ENCODE measurements around the gene MBOAT1.

DNA sequence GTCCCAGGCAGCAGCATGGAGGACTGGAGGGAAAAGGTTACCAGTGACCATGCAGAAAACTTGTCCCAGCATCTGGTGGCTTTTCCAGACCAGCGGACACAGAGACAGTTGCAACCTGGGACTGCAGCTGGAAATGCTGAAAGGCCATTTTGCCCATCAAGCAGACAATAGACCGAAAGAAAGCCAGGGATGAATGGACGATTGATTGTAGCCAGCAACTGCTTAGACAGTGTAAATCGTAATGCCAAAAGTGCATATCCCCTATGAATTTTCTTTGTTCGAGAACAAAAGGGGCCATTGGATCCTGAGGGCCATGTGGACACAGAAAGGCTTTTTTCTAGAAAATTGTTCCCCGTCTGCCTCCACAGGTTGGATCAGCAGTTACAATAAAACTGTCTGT, 115.7 kb downstream of the MBOAT1 start:
- TF ChIP-seq, protein P1, sequence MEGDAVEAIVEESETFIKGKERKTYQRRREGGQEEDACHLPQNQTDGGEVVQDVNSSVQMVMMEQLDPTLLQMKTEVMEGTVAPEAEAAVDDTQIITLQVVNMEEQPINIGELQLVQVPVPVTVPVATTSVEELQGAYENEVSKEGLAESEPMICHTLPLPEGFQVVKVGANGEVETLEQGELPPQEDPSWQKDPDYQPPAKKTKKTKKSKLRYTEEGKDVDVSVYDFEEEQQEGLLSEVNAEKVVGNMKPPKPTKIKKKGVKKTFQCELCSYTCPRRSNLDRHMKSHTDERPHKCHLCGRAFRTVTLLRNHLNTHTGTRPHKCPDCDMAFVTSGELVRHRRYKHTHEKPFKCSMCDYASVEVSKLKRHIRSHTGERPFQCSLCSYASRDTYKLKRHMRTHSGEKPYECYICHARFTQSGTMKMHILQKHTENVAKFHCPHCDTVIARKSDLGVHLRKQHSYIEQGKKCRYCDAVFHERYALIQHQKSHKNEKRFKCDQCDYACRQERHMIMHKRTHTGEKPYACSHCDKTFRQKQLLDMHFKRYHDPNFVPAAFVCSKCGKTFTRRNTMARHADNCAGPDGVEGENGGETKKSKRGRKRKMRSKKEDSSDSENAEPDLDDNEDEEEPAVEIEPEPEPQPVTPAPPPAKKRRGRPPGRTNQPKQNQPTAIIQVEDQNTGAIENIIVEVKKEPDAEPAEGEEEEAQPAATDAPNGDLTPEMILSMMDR (IDR thresholded peaks at IDR 0.05; ENCODE audit: insufficient read depth, low read depth, low read length), result no peak
- no peak for TF ChIP-seq EZH2 (IDR thresholded peaks at IDR 0.05; ENCODE audit: insufficient read depth, low read length)

Data from astrocyte (in vitro differentiated cells and primary cell).